ENCODE results near the gene DHCR7. TPM values are rescaled to one million over a fixed set of nuclear protein-coding genes. Genes with fewer than 3 reads are reported as not detected.

Gene DHCR7
- total RNA-seq, 1 experiment from 2014 or later: 114 TPM

DNA sequence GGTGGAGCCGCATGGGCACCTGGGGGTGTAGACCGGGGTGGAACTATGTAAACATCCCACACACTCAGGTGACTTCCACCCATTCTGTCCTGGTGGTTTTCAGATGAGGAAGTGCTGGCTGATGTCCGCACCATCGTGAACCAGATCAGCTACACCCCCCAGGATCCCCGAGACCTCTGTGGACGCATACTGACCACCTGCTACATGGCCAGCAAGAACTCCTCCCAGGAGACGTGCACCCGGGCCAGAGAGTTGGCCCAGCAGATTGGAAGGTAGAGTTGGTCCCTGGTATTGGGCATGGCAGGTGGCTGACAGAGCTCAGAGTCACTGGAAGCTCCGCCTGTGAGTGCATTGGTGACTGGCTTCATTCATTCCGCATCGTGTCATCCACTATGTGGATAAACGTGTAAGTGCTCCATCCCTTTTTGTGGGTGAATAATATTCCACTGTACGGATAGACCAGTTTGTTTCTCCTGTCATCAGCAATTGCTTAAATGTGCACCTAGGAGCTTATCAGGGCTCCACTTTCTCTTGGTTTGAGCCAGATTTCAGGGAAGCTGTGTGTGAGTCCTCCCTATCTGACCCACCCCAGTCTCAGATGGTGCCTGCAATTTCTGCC, 34.7 kb upstream of the DHCR7 start:
- in situ Hi-C loops (cut with HindIII; ENCODE audit: low pct_unique_long_range_greater_than_20kb, low sequenced_read_pairs): no loop called here
- no peak for DNase-seq (ENCODE audit: low read depth, low spot score)

DNA sequence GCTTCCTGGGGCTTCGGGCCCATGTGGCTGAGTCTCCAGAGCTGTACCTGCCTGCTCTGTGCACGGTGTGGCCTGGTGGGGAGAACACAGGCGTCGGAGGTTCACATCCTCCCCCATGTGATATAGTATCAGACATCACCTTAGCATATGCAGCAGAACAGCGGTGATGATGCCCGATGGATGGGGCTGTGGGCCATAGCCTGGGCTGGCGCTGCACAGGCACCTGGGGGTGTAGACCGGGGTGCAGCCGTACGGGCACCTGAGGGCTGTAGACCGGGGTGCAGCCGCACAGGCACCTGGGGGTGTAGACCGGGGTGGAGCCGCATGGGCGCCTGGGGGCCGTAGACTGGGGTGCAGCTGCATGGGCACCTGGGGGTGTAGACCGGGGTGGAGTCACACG, 34.0 kb upstream of the DHCR7 start:
- in situ Hi-C loops (cut with HindIII; ENCODE audit: low pct_unique_long_range_greater_than_20kb, low sequenced_read_pairs): no loop called here
- no peak for DNase-seq (ENCODE audit: low read depth, low spot score)

DNA sequence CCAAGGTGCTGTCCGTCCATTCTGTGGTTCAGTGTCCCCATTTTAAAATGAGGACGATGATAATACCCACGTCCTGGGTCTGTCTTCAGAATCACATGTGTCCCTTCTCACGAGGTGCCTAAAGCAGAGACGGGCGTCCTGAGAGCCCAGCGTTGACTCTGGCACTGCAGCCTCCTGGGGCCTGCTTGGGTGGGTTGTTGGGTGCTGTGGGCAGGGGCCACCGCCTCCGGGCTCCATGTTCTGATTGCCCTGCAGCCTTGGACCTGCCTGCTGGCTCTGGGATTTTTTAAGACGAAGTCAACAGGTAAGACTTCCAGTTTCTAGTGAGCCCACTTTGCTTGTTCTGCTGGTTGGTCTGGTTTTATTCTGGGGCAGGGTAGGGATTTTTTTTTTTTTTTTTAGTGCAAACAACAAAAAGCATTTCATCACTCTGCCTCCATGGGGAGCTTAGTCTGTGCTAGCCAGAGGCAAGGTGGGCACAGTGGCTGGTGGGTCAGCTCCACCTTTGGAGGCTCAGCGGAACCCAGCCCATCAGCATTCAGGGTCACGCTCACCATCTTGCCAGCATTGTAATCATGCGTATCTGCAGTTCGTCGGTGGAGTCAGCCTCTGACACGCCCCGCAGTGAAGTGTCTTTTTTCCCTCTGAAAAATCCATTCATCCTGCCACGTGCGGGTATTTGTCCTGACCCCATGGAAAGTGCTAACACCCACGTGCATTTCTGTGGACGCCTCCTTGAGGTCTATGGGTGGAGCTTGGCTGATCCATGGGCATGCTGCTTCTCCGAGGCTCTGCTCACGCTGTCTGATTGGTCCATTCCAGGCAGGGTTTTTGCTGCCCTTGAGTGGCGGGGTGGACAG, 33.1 kb upstream of the DHCR7 start:
- in situ Hi-C loops (cut with HindIII; ENCODE audit: low pct_unique_long_range_greater_than_20kb, low sequenced_read_pairs): no loop called here

DNA sequence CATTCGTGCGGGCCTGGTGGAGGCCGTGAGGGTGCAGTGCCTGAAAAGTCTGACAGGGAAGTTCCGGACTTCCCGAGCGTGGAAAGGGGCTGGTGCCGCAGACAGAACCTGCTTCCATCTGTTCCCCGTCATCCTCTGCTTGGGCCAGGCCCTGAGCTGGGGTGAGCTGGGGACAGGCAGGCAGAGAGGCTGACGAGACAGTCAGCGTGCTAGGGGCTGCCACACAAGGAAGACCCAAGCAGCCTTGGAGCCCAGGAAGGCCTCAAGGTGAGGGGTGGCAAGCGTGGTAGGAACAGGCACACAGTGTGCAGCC, 30.3 kb upstream of the DHCR7 start:
- DNase-seq (ENCODE audit: low read depth, low spot score): no peak
- in situ Hi-C loops (cut with HindIII; ENCODE audit: low pct_unique_long_range_greater_than_20kb, low sequenced_read_pairs): no loop called here

More for the DNA sequence above, 33.1 kb upstream of the DHCR7 start:
- DNase-seq (ENCODE audit: low read depth, low spot score): peak; percentile 45

DNA sequence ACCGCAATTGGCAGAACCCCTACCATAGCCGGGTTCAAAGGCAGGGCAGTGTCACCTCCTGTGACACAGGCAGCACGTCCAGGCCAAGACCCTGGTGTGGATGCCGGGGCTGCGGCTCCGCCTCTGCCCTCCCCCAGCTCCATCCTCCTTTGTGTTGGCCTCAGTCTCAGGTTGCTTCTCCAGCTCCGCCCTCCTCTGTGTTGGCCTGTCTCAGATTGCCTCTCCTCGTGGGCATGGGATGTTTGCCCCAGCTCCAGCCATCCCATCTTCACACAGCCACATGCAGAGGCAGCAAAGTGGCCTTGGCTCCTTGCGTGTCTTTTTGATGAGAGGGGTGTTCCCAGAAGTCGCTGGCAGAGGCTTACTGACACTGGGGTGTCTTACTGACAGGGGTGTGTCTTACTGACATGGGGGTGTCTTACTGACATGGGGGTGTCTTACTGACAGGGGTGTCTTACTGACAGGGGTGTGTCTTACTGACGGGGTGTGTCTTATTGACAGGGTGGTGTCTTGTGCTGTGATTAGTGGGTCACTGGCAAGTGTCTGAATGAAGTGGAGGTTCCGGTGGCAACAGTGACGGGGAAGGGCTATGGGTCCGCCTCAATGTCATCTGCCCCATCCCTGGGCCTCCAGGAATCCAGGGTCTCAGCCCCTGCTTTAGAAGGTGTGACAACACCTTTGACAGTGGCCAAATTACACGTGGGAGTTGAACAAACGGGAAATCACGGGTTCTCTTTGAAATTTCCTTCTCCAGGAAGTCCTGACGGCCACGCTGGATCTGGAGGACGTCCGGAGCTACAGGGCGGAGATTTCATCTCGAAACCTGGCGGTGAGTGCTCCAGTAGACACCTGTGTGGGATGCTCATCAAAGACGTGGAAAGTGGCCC, 29.7 kb upstream of the DHCR7 start:
- in situ Hi-C loops (cut with HindIII; ENCODE audit: low pct_unique_long_range_greater_than_20kb, low sequenced_read_pairs): no loop called here
- no peak for DNase-seq (ENCODE audit: low read depth, low spot score)

DNA sequence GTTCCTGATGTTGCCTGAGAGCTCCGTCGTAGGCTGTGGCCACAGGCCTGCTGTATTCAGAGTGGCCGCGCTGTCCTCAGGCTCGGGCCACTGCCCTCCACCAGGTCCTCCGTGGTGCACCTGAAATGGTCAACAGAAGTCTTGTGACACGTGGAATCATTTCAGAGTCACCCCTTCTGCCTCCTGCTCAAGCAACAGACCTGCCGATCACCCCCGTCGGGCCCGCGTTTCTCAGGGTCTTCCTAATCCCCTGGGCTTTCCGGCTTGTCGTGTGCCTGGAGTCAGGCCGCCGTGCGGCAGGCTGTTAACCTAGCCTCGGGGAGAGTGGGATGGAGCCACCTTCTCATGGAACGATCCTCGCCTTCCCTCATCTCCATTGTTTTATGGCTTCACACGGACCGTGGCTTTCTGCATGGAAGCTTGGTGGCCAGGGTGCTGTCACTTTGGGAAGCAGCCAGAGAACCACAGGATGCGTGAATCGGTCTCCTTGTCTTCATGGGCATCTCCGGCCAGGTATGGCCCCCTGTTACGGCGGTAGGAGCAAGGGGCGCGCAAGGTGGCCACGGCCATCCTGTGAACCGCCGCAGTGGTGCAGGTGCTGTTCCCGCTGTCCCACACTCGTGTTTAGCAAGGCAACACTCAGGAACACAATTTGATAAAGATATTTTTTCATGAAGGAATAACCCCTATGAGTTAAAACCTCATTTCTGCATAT, 28.9 kb upstream of the DHCR7 start:
- in situ Hi-C loops (cut with HindIII; ENCODE audit: low pct_unique_long_range_greater_than_20kb, low sequenced_read_pairs): no loop called here

DNA sequence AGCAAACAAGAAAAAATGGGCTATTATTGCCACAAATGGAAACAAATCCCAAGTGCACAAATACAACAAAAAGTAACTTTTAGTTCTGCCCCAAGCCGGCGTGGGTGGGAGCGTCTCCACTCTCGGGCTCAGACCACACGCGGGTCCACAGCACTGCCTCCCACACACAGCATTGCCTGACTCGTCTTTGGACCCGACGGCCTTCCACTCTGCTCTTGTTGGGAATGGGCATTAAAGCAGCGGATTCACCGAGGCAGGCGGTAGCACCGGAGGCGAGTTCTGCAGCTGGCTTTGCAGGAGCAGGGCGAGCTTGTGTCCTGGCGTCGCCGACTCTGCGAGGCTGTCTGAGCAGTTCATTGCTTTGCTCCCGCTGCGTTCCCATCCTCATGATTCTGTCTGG, 27.8 kb upstream of the DHCR7 start:
- no peak for DNase-seq (ENCODE audit: low read depth, low spot score)
- in situ Hi-C loops (cut with HindIII; ENCODE audit: low pct_unique_long_range_greater_than_20kb, low sequenced_read_pairs): no loop called here

More for the DNA sequence above, 28.9 kb upstream of the DHCR7 start:
- no peak for DNase-seq (ENCODE audit: low read depth, low spot score)

DNA sequence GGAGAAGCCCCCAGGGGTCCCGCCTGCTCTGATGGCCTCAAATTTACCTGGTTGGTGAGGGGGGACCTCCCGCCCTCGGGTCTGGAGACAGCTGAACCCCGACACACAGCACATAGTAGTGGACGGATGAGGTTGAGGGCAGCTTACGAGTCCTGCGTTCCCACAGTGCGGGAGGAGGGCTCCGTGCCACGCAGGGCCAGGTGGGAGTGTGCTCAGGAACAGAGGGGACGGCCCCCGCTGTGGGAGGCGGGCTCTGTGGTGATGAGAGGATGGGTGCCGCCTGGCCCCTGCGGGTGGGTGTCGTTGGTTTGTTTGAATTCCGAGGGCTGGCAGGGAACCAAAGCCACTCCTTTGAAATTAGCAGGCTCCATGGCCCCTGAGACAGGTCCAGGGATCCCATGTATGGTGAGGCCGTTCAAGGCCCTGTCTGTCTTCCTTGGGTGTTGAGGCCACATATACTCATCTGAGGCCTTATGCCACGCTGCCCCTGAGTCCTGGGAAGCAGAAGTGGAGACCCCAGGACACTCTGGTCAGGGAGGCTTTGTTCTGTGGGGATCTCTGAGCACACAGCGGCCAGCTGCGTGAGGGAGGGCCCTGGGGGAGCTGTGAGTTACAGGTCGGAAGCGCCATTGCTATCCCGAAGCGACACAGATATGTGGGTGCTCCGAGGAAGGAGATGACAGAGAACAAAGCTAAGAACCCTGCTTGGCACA, 26.7 kb upstream of the DHCR7 start:
- in situ Hi-C loops (cut with HindIII; ENCODE audit: low pct_unique_long_range_greater_than_20kb, low sequenced_read_pairs): no loop called here
- no peak for DNase-seq (ENCODE audit: low read depth, low spot score)

DNA sequence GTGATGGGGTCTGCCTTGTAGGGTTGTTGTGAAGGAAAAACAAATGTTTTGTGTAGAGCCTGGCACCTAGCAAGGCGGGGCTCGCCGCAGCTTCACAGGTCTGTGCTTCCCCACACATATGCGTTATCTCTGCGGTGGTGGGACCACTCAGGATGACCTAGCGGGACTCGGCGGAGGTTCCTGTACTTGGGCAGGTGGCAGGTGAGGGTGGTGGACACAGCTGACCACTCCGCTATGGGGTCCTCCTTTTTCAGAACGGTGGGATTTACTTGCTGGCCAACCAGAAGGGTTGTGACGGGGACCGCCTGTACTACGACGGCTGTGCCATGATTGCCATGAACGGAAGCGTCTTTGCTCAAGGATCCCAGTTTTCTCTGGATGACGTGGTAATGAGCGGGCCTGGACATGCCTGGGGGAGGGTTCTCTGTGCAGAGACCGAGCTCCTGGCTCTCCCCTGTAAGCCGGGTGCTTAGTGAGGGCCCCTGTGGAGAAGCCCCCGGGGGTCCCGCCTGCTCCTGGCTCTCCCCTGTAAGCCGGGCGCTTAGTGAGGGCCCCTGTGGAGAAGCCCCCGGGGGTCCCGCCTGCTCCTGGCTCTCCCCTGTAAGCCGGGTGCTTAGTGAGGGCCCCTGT, 26.1 kb upstream of the DHCR7 start:
- in situ Hi-C loops (cut with HindIII; ENCODE audit: low pct_unique_long_range_greater_than_20kb, low sequenced_read_pairs): no loop called here
- no peak for DNase-seq (ENCODE audit: low read depth, low spot score)

DNA sequence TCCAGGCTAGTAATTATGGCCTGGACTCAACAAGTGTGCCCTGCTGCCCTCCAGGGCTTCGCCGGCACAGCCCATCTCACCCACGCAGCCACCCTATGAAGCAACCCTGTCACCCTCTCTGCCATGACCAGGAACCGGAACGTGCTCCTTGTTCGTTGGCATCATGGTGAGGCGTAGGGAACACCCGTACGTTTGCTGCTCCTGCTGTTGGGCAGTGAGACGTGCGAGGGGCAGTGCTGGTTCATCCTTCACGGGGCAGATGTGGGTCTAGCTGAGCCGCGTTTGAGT, 25.5 kb upstream of the DHCR7 start:
- no peak for DNase-seq (ENCODE audit: low read depth, low spot score)
- in situ Hi-C loops (cut with HindIII; ENCODE audit: low pct_unique_long_range_greater_than_20kb, low sequenced_read_pairs): no loop called here

DNA sequence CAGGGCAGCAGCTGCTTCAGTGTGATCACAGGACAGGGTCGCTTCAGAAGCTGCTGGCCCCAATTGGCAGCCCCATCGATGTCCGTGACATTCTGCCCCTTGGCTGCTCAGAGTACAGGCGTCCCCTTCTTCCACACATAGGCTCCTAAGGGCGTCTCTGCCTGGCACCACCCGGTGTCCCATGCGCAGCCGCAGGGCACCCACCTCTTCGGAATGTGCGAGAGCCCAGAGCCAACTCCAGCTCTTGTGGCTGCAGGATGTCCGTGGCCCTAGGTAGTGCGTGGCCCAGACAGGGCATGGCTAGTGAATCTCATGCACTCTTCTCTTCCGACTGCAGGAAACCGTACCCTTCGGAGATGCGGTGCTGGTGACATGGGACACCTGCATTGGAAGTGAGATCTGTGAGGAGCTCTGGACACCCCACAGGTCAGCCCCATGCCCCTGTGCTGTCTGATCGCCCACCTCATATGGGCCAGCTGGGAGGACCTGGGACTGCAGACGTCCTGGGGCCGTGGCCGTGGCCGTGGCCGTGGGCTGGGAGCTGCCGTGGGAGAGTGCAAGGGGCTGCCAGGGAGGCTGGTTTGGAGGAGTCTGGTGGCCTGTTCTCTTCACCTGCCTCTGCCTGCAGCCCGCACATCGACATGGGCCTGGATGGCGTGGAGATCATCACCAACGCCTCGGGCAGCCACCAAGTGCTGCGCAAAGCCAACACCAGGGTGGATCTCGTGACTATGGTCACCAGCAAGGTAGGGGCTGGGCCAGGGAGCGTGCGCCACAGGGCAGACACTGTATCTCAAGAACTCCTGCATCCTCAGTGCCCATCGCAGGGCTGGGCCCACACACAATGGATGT, 25.0 kb upstream of the DHCR7 start:
- no peak for DNase-seq (ENCODE audit: low read depth, low spot score)
- in situ Hi-C loops (cut with HindIII; ENCODE audit: low pct_unique_long_range_greater_than_20kb, low sequenced_read_pairs): no loop called here

DNA sequence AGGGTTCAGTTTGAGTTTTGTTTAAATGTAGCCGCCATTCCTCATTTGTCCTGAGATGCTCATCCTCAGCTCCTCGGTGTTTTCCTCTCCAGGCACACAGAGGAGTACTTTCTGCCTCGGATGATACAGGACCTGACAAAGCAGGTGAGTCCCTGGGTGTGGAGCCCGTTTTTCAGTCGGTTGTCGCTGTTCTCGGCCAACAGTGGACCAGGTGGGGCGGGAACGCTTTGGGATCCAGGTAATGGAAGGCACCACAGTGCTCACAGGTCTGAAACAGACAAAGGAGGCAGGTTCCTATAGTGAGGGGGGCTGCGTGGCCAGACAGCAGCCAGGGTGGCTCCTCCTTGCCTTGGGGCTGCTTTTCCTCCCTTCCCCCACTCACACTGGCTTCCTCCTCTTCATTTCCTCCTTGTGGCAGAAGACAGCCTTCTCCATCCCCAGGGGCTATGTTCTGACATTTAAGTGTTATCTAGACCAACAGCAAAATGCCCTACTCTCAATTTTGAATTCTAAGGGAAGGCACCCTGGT, 24.2 kb upstream of the DHCR7 start:
- in situ Hi-C loops (cut with HindIII; ENCODE audit: low pct_unique_long_range_greater_than_20kb, low sequenced_read_pairs): no loop called here
- DNase-seq (ENCODE audit: low read depth, low spot score): no peak

DNA sequence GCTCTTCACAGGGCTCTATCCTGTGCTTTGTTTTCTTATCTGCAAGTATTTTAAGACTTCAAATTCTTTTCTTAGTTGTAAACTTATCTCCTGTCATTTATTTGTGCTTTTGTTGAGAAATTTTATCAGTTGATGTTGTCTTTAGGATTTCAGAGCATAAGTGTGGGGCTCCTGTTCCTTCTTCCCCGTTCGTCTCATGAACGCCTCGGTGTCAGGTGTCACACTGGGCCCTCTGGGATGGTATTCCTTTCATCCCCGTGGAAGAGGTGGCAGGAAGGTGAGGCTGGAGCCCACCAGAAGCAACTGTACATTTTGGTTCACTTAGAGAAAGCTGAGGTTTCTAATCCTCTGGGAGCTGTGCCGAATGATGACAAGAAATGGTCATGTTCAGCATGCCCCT, 22.8 kb upstream of the DHCR7 start:
- DNase-seq (ENCODE audit: low read depth, low spot score): no peak
- in situ Hi-C loops (cut with HindIII; ENCODE audit: low pct_unique_long_range_greater_than_20kb, low sequenced_read_pairs): no loop called here

DNA sequence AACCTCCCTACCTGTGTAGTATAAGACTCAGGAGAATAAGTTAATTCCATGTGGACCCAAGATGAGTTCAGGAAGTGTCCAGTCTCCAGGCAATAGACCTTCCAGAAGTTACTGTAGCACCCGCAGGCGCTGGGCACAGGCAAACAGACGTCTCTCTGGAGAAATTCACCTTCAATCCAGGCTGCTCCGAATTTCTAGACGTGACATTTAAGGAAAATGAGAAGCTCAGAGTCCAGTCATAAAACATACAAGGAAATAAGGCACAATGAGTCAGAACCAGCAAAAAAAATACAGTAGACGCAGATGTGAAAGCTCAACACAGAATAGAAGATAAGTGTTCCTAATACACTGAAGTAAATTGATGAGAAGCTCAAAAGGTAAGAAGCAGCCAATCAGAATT, 19.0 kb upstream of the DHCR7 start:
- DNase-seq (ENCODE audit: low read depth, low spot score): no peak
- in situ Hi-C loops (cut with HindIII; ENCODE audit: low pct_unique_long_range_greater_than_20kb, low sequenced_read_pairs): no loop called here

DNA sequence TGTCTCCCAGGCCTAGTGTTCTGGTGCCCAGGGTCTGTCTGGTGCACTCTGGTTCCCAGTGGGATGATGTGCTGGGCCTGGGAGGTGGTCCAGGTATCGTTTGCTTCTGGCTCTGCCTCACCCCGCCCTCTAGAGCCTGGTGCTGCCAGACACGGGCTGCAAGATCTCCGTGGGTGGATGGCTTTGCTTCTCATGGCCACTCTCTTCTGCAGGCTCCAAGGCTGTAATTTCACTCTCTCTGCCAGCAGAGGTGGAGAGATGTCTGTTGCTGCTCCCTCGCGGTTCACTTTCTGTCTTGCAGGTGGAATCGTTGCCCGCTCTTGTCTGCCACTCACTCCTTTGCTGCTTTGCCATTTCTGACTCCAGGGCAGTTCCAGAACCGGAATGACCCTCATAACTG, 18.2 kb upstream of the DHCR7 start:
- no peak for DNase-seq (ENCODE audit: low read depth, low spot score)
- in situ Hi-C loops (cut with HindIII; ENCODE audit: low pct_unique_long_range_greater_than_20kb, low sequenced_read_pairs): no loop called here

DNA sequence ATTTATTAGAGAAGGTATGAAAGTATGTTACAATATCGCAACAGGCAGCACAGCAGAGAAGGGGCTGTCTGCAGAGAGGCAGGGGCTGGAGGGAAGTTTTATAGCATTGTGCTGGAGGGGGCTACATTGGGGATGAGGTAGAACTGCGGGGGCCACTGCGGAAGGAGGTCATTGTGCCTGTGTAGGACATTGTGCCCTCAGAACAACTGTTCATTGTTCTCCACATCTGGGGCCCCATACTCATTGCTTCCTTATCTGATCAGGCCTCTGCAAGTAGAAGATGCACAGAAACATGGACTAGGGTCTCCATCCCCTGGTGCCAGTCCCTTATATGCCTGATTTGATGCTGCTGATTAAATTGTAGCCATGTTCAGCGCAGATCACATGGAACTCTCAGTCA, 16.9 kb upstream of the DHCR7 start:
- DNase-seq (ENCODE audit: low read depth, low spot score): no peak
- in situ Hi-C loops (cut with HindIII; ENCODE audit: low pct_unique_long_range_greater_than_20kb, low sequenced_read_pairs): no loop called here

All from SK-MEL-5 (cell line).